GM12878 (cell line): ENCODE data around the gene ZACN. TPM values are rescaled to one million over a fixed set of nuclear protein-coding genes. Genes with fewer than 3 reads are reported as not detected.

Experiments used
- CEBPZ ChIP-seq: fragments of 150-350 bp; IDR thresholded peaks from 2 replicates; pipeline ENCODE4 v1.6.1; 2016; ENCODE audit warnings: low read depth, low read length
- CREM ChIP-seq: IDR thresholded peaks from 2 replicates; pipeline ENCODE4 v1.6.1; 2014; ENCODE audit warnings: antibody characterized with exemption, low read depth
- CUX1 ChIP-seq: IDR thresholded peaks from 2 replicates; pipeline ENCODE4 v1.6.1; 2012; ENCODE audit warnings: improper control_type of control experiment, low read depth, low read length; ENCODE audit not compliant: insufficient replicate concordance
- EGR1 ChIP-seq, 2 experiments: IDR thresholded peaks; 1 replicate in 1 of 2; 2 replicates in 1 of 2; pipeline ENCODE4 v1.6.1; 2011 to 2012; ENCODE audit warnings: low read depth in 2 of 2, low read length in 2 of 2, borderline replicate concordance in 1 of 2, mild to moderate bottlenecking in 1 of 2, moderate library complexity in 1 of 2
- IRF4 ChIP-seq: IDR thresholded peaks from 2 replicates; pipeline ENCODE4 v1.6.1; 2011; ENCODE audit warnings: low read depth, low read length
- JUND ChIP-seq: IDR thresholded peaks from 2 replicates; pipeline ENCODE4 v1.6.1; 2012; ENCODE audit warnings: low read depth, mild to moderate bottlenecking, low read length, improper control_type of control experiment, moderate library complexity
- MEF2A ChIP-seq: IDR thresholded peaks from 2 replicates; pipeline ENCODE4 v1.6.1; 2011; ENCODE audit warnings: low read depth, mild to moderate bottlenecking, low read length, moderate library complexity; ENCODE audit not compliant: insufficient read depth
- MXI1 ChIP-seq: fragments of 150-350 bp; IDR thresholded peaks from 2 replicates; pipeline ENCODE4 v1.6.1; 2011; ENCODE audit warnings: low read depth, mild to moderate bottlenecking, inconsistent platforms, low read length, improper control_type of control experiment
- RFX5 ChIP-seq: IDR thresholded peaks from 2 replicates; pipeline ENCODE4 v1.6.1; 2011; ENCODE audit warnings: low read depth, low read length, improper control_type of control experiment
- SKIL ChIP-seq: fragments of 450-650 bp; IDR thresholded peaks from 2 replicates; pipeline ENCODE4 v1.6.1; 2017; ENCODE audit warnings: mild to moderate bottlenecking, low read depth, inconsistent platforms; ENCODE audit not compliant: poor library complexity, severe bottlenecking
- TBL1XR1 ChIP-seq: IDR thresholded peaks from 2 replicates; pipeline ENCODE4 v1.6.1; 2012; ENCODE audit warnings: low read depth, low read length, improper control_type of control experiment
- WRNIP1 ChIP-seq: IDR thresholded peaks from 2 replicates; pipeline ENCODE4 v1.6.1; 2011; ENCODE audit warnings: low read depth, low read length, improper control_type of control experiment, borderline replicate concordance
- YY1 ChIP-seq: IDR thresholded peaks from 2 replicates; pipeline ENCODE4 v1.6.1; 2011; ENCODE audit warnings: low read depth, mild to moderate bottlenecking, low read length
- ZNF592 ChIP-seq: fragments of 450-650 bp; IDR thresholded peaks from 2 replicates; pipeline ENCODE4 v1.6.1; 2017; ENCODE audit warnings: mild to moderate bottlenecking, moderate library complexity
- polyA plus RNA-seq, 11 experiments: library from polyadenylated mRNA; depleted of rRNA in 4 of 11; unstranded in 6 of 11; stranded (reverse) in 5 of 11; fragments of >200 nt; fragmentation: Nextera tagmentation in 4 of 11; fragmentation: Illumina TruSeq in 1 of 11; extraction: Ambion mirVana in 4 of 11; extraction: Trizol in 1 of 11; gene quantifications; 1 replicate in 1 of 11; 2 replicates in 10 of 11; pipeline versions ENCODE4 v1.2.1 to v1.2.3, GENCODE V29; 2011 to 2016; ENCODE audit warnings: inconsistent platforms in 2 of 11, missing spikeins in 2 of 11, low read depth in 1 of 11
- total RNA-seq, 4 experiments: library from RNA; depleted of rRNA in 3 of 4; stranded (reverse); fragments of >200 nt in 3 of 4; fragmentation: Illumina TruSeq in 1 of 4; extraction: Trizol in 1 of 4; gene quantifications; 2 replicates each; pipeline versions ENCODE4 v1.2.1 to v1.2.3, GENCODE V29; 2013 to 2021

ZACN gene
- total and polyA plus RNA-seq, 10 of the 15 experiments (the other 5 are each of a cell fraction or from before 2014, with no cell fraction given) = 0.06 to 11.3 (median 0.47) TPM; not detected in 2

GRCh38 chr17:76071531-76072147 lies 7.3 kb upstream of the ZACN start (continued):
- TF ChIP-seq JUND (no peak), MEF2A (0 out of 2 replicates have a peak, but pooled peaks have one; percentile 18), SKIL (peak; percentile 29), CUX1 (no peak), CEBPZ (no peak), RFX5 (no peak), YY1 (no peak), WRNIP1 (no peak), MXI1 (no peak), ZNF592 (no peak), IRF4 (peak; percentile 73; the same call in 1 of the 2 replicates), TBL1XR1 (peak; percentile 80; the same call in 1 of the 2 replicates), CREM (peak; percentile 7; the same call in 1 of the 2 replicates), EGR1 (IDR thresholded peaks at IDR 0.05; ENCODE audit: borderline replicate concordance in 1 of 2, low read depth in 2 of 2, low read length in 2 of 2) (no peak)
